ENCODE results near the gene FGF14.

FGF14 gene

DNA sequence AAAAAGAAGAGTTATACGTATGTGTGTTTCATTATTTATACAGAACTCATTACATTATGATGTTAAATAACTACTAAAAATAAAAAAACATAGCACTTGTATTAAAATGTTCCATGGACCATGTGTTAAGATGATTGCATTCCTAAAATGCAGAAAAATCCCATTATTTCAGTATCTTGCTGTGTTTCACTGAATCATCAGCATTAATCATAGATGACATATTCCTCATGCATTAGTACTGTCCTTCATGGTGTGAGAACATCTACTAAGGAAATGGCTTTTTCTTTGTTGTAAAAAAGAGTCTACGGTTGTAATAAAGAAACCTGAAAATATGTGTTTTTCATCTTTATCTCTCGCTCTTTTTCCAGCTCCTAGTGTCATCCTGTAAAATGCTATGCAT lies 416.5 kb downstream of the FGF14 start:
- DNase-seq (ENCODE audit: low spot score) = no peak

DNA sequence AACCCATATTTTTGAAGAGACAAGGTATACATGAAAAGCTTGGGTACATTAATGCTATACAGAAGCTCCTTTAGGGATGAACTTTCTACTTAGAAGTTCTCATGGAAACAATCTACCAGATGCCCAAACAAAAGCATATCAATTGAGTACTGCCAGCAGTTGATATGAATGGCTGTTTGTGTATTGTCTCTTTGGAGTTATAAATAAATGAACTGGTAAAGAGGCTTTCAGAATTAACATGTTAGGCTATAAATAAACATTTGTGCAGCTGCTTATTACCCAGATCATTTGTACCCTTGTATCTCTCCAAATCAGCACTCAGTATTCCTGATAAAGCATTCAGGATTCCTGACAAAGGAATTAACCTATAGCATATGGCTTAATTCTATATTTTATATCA lies 418.9 kb downstream of the FGF14 start:
- no peak for DNase-seq (ENCODE audit: low spot score)

DNA sequence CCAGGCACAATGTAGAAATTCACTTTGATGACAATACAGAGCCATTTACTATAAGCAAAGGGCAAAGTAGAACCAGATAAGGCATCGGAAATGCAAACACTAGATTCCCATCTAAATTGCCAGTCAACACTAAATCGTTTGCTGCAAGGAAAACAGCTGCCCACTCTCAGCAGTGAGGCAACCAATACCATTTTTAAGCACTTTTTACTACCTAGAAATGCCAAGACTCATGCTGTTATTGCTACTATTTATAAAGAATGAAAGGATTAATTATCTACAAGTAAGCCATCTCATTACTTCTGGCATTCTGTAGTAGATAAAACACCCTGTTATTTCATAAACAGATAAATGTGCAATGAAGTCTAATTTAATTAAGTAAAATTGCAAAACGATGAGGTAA lies 422.0 kb downstream of the FGF14 start:
- DNase-seq (ENCODE audit: low spot score) = no peak

DNA sequence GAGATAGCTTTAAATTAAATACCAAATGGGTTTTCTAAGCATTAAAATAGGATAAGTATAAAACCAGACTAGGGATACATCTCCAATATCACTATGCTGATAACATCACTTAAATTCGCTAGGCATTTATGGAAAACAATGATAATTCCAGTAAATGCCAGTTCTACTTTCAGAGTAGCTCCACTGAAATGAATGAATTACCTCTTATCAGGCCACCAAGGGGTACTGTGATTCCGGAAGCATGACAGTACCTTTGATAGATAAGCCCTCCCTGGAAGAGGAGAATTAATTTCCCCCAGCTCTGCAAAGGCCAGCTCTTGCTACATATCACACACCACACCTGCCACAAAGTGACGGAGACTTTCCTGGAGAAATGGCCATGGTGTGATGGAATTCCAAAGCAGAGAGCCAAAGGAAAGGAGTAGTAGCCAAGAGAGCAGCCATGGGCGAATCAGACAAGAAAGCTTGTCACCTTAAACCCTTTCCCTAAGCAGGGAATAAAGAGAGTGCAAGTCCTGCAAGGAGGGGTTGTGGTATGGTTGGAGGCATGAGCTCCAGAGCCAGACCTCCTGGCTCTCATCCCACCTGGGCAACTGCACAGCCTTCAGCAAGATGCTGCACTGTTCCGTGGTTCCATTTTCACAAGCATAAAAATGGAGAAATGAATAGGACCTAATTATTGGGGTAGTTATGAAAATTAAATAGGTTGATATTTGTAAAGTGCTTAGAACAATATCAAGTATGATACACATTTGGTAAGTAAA lies 423.1 kb downstream of the FGF14 start:
- DNase-seq (ENCODE audit: low spot score) = no peak

DNA sequence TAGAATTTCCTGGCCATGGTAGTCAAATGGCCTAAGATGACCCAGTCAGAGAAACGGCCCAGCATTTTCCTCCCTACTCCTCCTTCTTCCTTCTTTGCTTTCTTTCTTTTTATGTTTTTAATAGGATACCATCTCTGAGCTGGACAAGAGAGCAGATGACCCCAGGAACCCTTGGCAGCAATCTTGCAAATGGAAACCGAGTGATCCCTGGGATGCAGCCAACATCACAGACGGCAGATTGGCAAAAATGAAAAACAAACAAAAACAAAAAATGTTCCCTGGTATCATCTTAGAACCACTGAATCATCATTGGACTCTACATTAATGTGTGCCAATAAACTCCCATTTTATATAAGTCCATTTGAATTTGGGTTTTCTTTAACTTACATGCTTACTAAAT lies 424.4 kb downstream of the FGF14 start:
- DNase-seq (ENCODE audit: low spot score) = no peak

DNA sequence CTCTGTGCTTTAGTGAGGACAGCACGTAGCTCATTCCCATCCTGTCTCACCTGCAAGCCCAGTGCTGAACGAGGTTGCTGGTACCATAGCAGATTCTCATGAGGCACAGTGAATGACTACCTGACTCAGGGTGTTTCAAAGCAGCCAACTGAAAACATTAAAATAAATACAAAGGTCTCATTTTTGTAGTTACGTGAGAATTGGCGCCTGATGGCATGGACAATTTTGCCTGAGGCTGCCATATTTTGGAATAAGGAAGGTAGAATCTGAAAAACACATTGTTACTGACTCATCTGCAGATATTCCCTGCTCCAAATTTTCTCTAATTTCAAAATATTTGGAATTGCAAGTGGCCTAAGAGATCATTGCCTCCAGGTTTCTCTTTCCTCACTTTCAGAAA lies 429.7 kb downstream of the FGF14 start:
- DNase-seq (ENCODE audit: low spot score) = no peak

DNA sequence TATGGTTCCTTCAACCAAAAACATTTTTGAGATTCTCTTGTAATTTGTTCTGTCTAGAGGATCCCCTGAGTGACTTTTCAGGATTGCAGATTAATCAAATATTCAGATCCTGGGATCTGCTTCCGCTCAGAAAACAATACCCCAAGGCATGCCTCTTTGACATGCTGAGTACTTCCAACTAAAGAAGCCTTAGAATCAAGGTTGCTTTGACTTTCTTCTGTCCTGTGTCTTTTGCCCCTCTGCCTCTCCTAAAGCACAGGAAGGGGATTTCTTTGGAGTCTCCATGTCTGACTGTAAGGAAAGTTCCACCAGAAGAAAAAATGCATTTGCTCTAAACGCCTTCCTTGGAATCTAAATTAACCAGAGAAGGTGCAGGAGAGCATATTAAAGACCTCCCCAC lies 431.5 kb downstream of the FGF14 start:
- DNase-seq (ENCODE audit: low spot score) = no peak

DNA sequence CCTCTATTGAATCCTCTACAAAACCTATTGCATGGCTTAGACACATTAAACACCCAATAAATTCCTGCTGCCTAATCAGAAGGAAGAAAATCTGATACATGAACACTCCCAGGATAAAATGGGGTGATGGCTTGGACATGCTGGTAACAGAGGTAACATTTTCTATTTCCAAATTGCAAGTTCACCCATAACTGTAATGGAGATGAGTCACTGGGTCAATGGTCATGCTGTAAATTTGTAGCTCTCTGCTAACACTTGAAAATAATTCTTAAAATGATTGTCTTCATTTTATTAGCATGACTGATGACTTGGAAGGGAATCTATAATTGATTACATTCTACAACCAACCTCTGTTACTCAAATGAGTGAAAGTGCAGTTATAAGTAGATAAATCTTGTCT lies 434.1 kb downstream of the FGF14 start:
- no peak for DNase-seq (ENCODE audit: low spot score)

DNA sequence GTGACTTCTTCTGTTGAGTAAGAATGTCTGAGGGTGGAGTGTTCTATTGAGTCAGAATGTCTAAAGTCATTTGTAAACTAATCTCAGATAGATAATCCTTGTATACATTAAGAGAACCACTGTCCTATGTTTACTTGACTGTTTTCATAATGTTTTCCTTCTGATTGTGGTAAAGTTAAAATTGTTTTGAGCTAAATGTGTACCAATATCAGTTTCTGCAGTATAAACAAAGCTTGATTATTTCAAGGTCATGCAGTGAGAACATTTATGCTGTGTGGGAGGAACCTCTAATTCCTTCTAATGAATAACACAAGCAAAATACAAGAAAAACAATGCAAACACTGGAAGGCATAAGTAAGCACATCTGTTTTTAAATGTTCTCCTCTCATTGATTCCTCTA lies 434.6 kb downstream of the FGF14 start:
- no peak for DNase-seq (ENCODE audit: low spot score)

DNA sequence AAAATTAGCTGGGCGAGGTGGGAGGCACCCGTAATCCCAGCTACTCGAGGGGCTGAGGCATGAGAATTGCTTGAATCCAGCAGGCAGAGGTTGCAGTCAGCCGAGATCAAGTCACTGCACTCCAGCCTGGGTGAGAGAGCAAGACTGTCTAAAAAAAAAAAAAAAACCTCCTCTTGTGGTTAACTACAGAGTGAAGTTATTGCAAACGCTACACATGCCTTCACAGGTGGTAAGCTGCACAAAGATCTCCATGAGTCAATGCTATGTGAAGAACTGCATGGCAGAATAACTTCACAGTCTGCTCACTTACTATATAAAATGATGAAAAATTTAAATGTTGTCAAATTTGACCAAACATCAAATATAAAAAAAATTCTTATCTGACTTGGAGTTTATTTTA lies 436.8 kb downstream of the FGF14 start:
- DNase-seq (ENCODE audit: low spot score) = no peak

DNA sequence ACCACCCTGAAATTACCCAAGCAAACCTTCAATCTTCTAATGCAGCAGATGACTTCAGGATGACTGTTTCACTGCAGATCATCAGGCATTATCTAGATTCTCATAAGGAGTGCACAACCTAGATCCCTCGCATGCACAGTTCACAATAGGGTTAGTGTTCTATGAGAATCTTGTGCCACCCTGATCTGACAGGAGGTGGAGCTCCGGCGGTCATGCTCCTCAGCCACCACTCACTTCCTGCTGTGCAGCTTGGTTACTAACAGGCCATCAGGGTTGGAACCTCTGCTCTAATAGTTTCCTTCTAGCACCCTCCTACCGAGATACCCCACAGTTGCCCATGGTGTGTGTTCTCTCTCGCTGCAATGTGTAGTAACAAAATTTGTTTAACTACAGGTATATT lies 442.8 kb downstream of the FGF14 start:
- no peak for DNase-seq (ENCODE audit: low spot score)

DNA sequence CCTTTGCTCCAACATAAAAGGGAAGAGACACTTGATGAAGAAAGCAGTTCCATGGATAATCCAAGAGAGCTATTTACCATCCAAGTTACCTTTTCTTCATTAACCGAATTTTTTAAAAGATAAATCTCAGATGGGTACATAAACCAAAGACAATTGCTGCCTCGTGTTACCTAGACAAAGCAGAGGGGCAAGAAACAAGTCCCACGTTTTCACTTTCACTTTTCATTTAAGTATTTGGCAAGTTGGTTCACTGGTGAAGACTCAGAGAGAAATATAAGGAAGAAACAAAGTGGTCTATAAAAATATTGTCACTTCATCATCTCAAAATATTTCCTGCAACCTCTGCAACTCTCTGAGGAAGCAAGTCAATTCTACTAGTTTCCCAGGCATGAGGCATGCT lies 446.1 kb downstream of the FGF14 start:
- DNase-seq (ENCODE audit: low spot score) = no peak

DNA sequence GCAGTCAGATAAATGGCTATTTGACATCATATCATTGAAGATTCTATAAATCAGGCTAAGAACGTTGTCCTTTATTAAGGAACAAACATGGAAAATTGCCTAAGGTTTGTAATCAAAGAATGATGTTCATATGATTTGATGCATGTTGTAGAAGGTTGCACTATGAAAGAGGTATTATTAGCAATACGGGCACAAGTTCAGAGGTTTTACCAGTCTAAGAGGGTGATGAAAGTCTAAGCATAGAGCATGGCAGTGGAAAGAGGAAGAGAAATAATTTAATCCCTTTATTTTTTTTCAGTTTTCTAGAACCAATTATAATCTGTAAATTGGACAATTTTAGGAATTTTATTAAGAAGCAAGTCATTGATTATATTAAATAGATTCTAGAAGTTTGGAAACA lies 450.7 kb downstream of the FGF14 start:
- DNase-seq (ENCODE audit: low spot score) = no peak

DNA sequence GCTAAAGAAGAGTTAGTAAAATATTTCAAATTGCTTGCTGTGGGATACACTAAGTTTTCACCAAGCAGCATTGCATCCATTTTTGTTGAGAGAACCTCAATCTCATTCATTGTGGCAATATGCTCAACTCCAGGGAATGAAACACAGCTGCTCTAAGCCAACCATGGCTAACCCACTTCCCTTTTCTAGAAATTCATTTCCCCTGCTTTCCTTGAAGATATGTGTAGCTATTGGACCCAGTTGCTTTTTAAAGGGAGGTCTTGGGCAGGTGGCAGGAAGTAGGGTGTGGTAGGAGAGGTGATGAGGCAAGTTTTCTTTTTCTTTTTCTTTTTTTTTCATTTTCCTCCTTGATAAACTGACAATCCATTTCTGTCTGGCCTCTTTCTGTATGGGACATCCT lies 452.2 kb downstream of the FGF14 start:
- no peak for DNase-seq (ENCODE audit: low spot score)

DNA sequence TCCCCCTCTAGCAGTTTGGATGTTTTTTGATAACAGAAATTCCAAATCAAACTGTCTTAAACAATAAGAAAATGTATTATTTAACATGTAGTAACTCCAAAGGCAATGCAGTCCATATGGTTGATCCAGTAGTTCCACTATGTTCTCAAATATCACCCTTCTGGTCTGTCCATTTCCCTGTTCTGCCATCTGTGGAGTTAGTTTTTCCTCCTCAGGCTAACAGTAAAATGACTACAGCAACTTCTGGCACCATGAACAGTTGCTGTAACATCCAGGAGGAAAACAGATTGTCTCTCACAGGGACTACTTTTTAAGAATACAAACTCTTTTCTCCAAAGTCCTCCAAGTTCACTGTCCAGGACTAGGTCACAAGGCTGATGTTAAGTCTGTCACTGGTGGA lies 455.4 kb downstream of the FGF14 start:
- no peak for DNase-seq (ENCODE audit: low spot score)

DNA sequence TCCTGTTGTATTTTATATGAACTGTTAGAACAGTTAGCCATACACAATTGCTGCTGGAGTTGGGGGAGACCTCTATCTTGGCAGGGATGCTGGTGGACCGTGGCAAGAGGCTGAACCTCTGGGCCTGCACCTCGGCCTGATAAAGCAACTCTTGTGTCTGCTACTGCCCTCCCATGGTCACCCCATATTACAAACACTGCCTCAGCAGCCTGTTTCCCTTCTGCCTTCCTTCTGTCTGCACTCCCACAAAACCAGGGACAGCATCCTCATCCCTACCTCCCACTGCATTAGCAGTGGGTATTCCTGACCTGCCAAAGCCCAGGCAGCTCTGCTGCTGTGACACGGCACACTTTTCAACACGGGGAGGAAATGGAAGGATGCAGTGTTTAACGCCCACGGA lies 456.4 kb downstream of the FGF14 start:
- DNase-seq (ENCODE audit: low spot score) = no peak

DNA sequence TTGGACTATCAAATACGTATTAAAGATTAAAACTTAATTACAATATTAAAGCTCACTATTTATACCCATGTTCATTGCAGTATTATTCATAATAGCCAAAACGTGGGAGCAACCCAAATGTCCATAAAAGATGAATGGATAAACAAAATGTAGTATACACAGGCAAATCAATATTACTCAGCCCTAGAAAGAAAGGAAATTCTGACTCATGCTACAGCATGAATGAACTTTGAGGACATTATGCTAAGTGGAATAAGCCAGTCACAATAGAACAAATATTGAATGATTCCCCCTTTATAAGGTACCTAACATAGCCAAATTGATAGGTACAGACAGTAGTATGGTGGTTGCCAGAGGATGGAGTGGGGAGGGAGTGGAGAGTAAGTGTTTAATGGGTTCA lies 457.3 kb downstream of the FGF14 start:
- no peak for DNase-seq (ENCODE audit: low spot score)

DNA sequence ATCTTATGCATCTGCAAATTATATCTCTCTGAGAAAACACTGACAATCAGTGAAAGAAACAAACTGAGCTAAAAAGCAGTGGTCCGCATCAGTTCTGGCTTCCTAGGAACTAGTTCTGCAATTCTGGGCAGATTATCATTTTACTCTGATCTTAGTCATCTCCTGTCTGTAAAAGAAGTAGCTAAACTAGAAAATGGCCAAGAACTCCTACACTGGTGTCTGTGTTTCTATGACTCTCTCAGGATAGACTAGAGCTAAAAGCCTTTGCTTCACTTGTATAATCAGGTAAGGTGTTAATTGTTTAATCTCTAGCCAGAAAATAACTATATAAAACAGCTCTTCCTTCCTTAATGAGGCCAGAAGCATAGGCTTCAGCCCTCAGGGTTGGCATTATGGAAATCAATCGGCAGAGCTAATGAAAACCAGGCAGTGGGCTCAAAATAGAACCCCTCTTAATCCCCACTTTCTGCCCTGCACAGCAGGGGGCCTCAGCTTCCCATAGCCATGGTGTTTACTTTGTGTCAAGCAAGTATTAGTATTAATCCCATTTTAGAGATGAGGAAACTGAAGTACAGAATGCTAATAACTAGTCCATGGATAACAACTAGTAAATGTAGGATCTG lies 459.2 kb downstream of the FGF14 start:
- peak; percentile 41 for DNase-seq (ENCODE audit: low spot score)

DNA sequence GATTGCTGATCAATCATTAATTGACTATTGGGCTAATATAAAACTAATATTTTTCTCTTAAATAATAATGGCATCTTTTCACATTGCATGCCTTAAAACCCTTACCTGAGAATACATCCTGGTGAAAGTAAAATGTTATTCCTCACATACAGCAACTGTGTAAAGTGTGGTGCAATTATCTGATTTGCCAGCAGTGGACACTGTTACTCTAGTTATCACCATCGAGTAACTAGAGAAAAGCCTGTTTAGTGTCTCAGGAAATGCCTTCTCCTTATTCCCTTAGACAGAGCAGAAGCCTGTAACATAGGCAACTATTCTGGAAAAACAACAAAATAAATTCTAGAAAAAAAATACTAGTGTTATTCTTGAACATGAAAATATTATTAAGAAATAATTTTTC lies 459.8 kb downstream of the FGF14 start:
- no peak for DNase-seq (ENCODE audit: low spot score)

DNA sequence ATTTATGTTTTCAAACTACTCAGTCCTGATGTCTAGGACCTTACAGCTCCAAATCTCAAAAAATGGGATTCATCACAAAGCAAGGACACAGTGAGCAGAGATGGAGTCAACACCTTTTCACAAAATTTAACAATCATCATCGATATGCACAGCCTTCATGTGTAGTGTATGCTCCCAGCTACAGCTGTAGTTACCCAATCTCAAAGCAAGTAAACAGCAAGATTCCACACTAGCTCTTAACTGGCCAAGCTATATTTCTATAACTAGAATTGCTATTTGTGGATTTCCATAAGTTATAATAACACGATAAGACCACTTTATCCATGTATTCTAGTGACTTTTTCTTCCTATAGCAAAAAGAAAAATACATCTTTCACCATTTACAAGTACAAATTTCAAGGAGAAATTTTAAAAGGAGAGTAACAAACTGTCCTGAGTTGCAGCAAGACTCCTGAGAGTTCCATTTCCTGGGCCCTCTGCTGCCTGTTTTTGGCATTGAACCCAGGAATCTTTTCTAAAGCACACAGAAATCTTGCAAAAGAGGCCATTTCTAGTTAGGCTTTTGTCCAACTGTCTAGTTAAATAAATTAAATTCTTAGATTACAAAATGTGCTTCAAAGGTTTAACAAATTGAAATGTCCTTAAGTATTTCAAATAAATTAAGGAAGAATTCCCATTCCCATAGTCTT lies 460.6 kb downstream of the FGF14 start:
- no peak for DNase-seq (ENCODE audit: low spot score)

DNA sequence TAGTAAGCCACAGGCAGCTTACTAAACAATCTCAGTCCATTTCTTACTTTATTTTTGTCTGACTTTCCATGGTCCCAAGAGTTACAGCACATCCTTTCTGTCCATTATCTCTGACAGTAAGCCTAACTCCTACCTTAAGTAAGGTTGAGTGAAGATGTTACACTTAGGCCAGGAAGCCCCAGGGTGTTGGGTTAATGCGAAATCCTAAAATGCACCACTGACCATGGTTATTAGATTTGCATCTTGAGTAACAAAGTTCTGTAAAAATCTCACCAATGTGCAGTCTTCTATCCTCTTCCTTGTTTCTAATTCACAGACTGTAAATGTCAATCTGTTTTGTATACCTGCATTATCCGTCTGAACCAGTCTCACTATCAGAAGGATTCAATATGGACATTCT lies 462.5 kb downstream of the FGF14 start:
- no peak for DNase-seq (ENCODE audit: low spot score)

DNA sequence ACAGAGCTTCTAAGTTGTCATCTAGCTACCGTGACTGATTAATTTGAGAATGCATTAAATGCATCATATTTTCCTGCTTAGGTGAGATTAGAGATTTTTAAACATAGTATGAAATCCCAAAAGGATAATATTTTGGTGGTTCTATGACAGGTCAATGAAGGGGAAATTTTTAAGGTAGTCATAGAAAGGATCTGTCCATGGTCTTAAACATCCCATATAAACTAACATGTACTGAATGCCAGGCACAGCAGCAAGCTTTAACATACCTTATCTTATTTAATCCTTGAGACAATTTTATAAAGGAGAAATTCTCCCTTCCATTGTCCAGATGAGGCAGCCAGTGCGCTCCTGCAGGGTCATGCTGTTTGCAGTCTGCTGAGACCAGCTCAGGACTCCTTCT lies 466.0 kb downstream of the FGF14 start:
- DNase-seq (ENCODE audit: low spot score) = no peak

DNA sequence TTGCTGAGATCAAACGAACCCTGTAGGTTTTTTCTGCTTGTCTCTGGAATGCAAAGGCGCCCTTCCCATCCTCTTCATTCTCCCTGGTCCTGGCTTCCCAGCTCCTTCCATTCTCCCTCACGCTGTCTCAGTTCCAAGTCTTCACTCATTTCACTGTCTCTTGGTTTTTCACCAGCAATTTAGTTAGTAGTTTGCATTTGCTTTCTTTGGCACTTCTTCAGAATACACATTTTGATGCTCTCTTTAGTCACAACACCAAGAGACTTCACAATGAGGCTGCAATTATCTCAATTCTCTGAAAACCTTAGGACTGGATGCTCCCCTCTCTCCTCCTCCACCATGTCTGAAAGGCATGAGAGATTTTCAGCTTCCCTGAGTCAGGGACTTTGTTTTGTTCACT lies 470.7 kb downstream of the FGF14 start:
- DNase-seq (ENCODE audit: low spot score) = no peak

DNA sequence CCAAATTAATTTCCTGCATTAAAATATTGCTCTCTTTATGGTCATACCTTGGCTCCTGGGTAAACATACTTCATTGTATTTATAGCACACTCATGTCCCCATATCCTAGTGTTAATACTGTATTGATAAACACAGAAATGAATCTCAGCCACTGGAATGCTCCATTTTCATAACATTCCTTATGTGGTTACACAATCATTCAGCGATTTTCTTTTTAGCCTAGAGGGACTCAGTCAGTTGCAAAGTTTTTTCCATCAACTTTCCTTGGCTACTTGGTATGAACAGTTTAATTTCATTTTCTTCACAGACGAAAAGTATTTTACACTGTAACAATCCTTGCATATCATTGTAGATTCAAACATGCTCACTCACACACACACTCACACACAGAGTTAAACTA lies 471.5 kb downstream of the FGF14 start:
- no peak for DNase-seq (ENCODE audit: low spot score)
